Right atrium auricular region (tissue), 2 donors: Measurements from ENCODE around the gene ZIC3. TPM values are rescaled to one million over a fixed set of nuclear protein-coding genes. Genes with fewer than 3 reads are reported as not detected.

Source experiments
- DNase-seq: peaks from one replicate; pipeline ENCODE4 v3.0.0-alpha.2; 2019; ENCODE audit warnings: low spot score
- H3K27ac ChIP-seq, 2 donors: fragments of 200-600 bp; sonication (generic); 1 replicate in 1 of 2; 2 replicates in 1 of 2; pipeline ENCODE4 v1.5.1; 2016 to 2019
- H3K27me3 ChIP-seq, 2 donors: fragments of 200-600 bp; sonication (generic); one replicate each; pipeline versions ENCODE4 v1.5.1 to v1.6.0; 2017 to 2019
- H3K36me3 ChIP-seq: fragments of 200-600 bp; sonication (generic); one replicate; pipeline ENCODE4 v1.5.1; 2016
- H3K4me1 ChIP-seq, 2 donors: fragments of 200-600 bp; sonication (generic); one replicate each; pipeline versions ENCODE4 v1.5.1 to v1.6.0; 2017 to 2019
- H3K4me3 ChIP-seq, 2 donors: fragments of 200-600 bp; sonication (generic); 1 replicate in 1 of 2; 2 replicates in 1 of 2; pipeline ENCODE4 v1.5.1; 2017 to 2019; ENCODE audit warnings: mild to moderate bottlenecking in 1 of 2, moderate library complexity in 1 of 2
- H3K9me3 ChIP-seq, 2 donors: fragments of 200-600 bp; sonication (generic); one replicate each; pipeline ENCODE4 v1.5.1; 2019
- CTCF ChIP-seq, 2 donors: fragments of 200-600 bp; sonication (generic); IDR thresholded peaks; one replicate each; pipeline ENCODE4 v1.5.1; 2019; ENCODE audit warnings: antibody characterized with exemption in 2 of 2
- total RNA-seq, 2 donors: library from RNA; depleted of rRNA; stranded (reverse); fragments of >200 nt; gene quantifications; one replicate each; pipeline ENCODE4 v1.1.0, GENCODE V29; 2016

ZIC3 gene
- total RNA-seq, 2 donors from 2014 or later = not detected

- H3K36me3 ChIP-seq = no peaks in the 10 kb centered on the region
- TF ChIP-seq CTCF (IDR thresholded peaks at IDR 0.05) = no peak
- no peaks in the 10 kb centered on the region for H3K9me3 ChIP-seq
- DNase-seq = no peak
- H3K27me3 ChIP-seq = peaks cover 5 to 22% of the 10 kb centered on the region in 2 donors
- H3K4me3 ChIP-seq = no peak overlapping the region
- no peak overlapping the region for H3K27ac ChIP-seq
- no peaks in the 10 kb centered on the region for H3K4me1 ChIP-seq
Measured at GRCh38 chrX:137575596-137576255, 9.8 kb downstream of the ZIC3 start.

- no peak for DNase-seq
- peaks cover 0 to 2% of the 10 kb centered on the region in 2 donors for H3K27me3 ChIP-seq
- no peaks in the 10 kb centered on the region for H3K36me3 ChIP-seq
- no peaks in the 10 kb centered on the region for H3K9me3 ChIP-seq
- TF ChIP-seq CTCF (IDR thresholded peaks at IDR 0.05) = no peak
- H3K4me3 ChIP-seq = no peak overlapping the region
- no peaks in the 10 kb centered on the region for H3K4me1 ChIP-seq
- no peak overlapping the region for H3K27ac ChIP-seq
Measured at GRCh38 chrX:137587151-137587550, 21.2 kb downstream of the ZIC3 start.

GRCh38 chrX:137600769-137601168 is 34.8 kb downstream of the ZIC3 start:
- Histone ChIP-seq H3K4me3 (no peak overlapping the region), H3K36me3 (no peaks in the 10 kb centered on the region), H3K4me1 (no peaks in the 10 kb centered on the region), H3K27ac (no peak overlapping the region), H3K27me3 (no peaks in the 10 kb centered on the region), H3K9me3 (no peaks in the 10 kb centered on the region)
- no peak for TF ChIP-seq CTCF (IDR thresholded peaks at IDR 0.05)
- no peak for DNase-seq
